ENCODE results near the gene SLC44A1.

GRCh38 chr9:105458404-105458803 is 214.0 kb downstream of the SLC44A1 start:
- TF ChIP-seq CTCF (IDR thresholded peaks at IDR 0.05) (no peak), ZFX (IDR thresholded peaks at IDR 0.05; ENCODE audit: borderline replicate concordance) (no peak)
